Renal cortex interstitium (tissue), 15 donors: ENCODE measurements around the gene RNF208. TPM values are rescaled to one million over a fixed set of nuclear protein-coding genes. Genes with fewer than 3 reads are reported as not detected.
"Not testable (repeated sequence)": the region's sequence is repeated elsewhere in the genome, so short reads cannot be mapped to it uniquely, and the experiment has no call there.

ENCODE experiments used
- DNase-seq, 11 donors: peaks; one replicate each; pipeline ENCODE4 v3.0.0-alpha.2; 2013; ENCODE audit warnings: low read depth in 9 of 11, low spot score in 4 of 11; ENCODE audit errors: extremely low read depth in 1 of 11
- long read RNA-seq, 16 experiments: transcript quantifications; one replicate each; lab custom pipeline, GENCODE V29; 2026
- polyA plus RNA-seq, 3 donors: library from polyadenylated mRNA; unstranded; fragments of 120-200 nt; gene quantifications; one replicate each; pipeline ENCODE4 v1.2.1, GENCODE V29; 2013; ENCODE audit not compliant: insufficient read length in 3 of 3

Gene RNF208, protein sequence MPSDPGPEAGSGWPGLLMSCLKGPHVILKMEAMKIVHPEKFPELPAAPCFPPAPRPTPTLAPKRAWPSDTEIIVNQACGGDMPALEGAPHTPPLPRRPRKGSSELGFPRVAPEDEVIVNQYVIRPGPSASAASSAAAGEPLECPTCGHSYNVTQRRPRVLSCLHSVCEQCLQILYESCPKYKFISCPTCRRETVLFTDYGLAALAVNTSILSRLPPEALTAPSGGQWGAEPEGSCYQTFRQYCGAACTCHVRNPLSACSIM
- polyA plus RNA-seq = 10 to 100 TPM in 2 of 3 donors, 1 to 10 TPM in 1; 6.0 to 13.3 (median 13.2) TPM
- long read RNA-seq, donor 1, transcript RNF208-201 (1 exons, 1,077 nt) = major isoform, 13 of 18 reads
- long read RNA-seq, donor 1, partial matches to known transcripts = 5 of 18 reads
- long read RNA-seq, donor 1, other reads (novel, unspliced or antisense) = 0 of 18 reads
- long read RNA-seq, donor 2, transcript RNF208-201 (1 exons, 1,077 nt) = major isoform, 5 of 5 reads
- long read RNA-seq, donor 2, partial matches to known transcripts = 0 of 5 reads
- long read RNA-seq, donor 2, other reads (novel, unspliced or antisense) = 0 of 5 reads
- long read RNA-seq, donor 3, transcript RNF208-201 (1 exons, 1,077 nt) = major isoform, 5 of 13 reads
- long read RNA-seq, donor 3, partial matches to known transcripts = 0 of 13 reads
- long read RNA-seq, donor 3, other reads (novel, unspliced or antisense) = 8 of 13 reads
- long read RNA-seq, donor 4, partial matches to known transcripts = 6 of 7 reads
- long read RNA-seq, donor 4, other reads (novel, unspliced or antisense) = 0 of 7 reads
- long read RNA-seq, donor 5 = 0 reads
- long read RNA-seq, donor 6, transcript RNF208-201 (1 exons, 1,077 nt) = major isoform, 10 of 15 reads
- long read RNA-seq, donor 6, partial matches to known transcripts = 5 of 15 reads
- long read RNA-seq, donor 6, other reads (novel, unspliced or antisense) = 0 of 15 reads
- long read RNA-seq, donor 7, transcript RNF208-201 (1 exons, 1,077 nt) = major isoform, 5 of 5 reads
- long read RNA-seq, donor 7, partial matches to known transcripts = 0 of 5 reads
- long read RNA-seq, donor 7, other reads (novel, unspliced or antisense) = 0 of 5 reads
- long read RNA-seq, donor 8, transcript RNF208-201 (1 exons, 1,077 nt) = major isoform, 14 of 21 reads
- long read RNA-seq, donor 8, partial matches to known transcripts = 0 of 21 reads
- long read RNA-seq, donor 8, other reads (novel, unspliced or antisense) = 7 of 21 reads
- long read RNA-seq, donor 9, transcript RNF208-201 (1 exons, 1,077 nt) = major isoform, 6 of 6 reads
- long read RNA-seq, donor 9, partial matches to known transcripts = 0 of 6 reads
- long read RNA-seq, donor 9, other reads (novel, unspliced or antisense) = 0 of 6 reads
- long read RNA-seq, donor 10, transcript RNF208-201 (1 exons, 1,077 nt) = major isoform, 6 of 6 reads
- long read RNA-seq, donor 10, partial matches to known transcripts = 0 of 6 reads
- long read RNA-seq, donor 10, other reads (novel, unspliced or antisense) = 0 of 6 reads
- long read RNA-seq, donor 11, transcript RNF208-201 (1 exons, 1,077 nt) = major isoform, 7 of 7 reads
- long read RNA-seq, donor 11, partial matches to known transcripts = 0 of 7 reads
- long read RNA-seq, donor 11, other reads (novel, unspliced or antisense) = 0 of 7 reads
- long read RNA-seq, donor 12, transcript RNF208-201 (1 exons, 1,077 nt) = major isoform, 9 of 9 reads
- long read RNA-seq, donor 12, partial matches to known transcripts = 0 of 9 reads
- long read RNA-seq, donor 12, other reads (novel, unspliced or antisense) = 0 of 9 reads
- long read RNA-seq, donor 13 = 0 reads
- long read RNA-seq, donor 14 = 0 reads
- long read RNA-seq, donor 15, partial matches to known transcripts = 0 of 3 reads
- long read RNA-seq, donor 15, other reads (novel, unspliced or antisense) = 0 of 3 reads
- long read RNA-seq, donor 16, transcript RNF208-201 (1 exons, 1,077 nt) = major isoform, 9 of 21 reads
- long read RNA-seq, donor 16, partial matches to known transcripts = 12 of 21 reads
- long read RNA-seq, donor 16, other reads (novel, unspliced or antisense) = 0 of 21 reads

DNA sequence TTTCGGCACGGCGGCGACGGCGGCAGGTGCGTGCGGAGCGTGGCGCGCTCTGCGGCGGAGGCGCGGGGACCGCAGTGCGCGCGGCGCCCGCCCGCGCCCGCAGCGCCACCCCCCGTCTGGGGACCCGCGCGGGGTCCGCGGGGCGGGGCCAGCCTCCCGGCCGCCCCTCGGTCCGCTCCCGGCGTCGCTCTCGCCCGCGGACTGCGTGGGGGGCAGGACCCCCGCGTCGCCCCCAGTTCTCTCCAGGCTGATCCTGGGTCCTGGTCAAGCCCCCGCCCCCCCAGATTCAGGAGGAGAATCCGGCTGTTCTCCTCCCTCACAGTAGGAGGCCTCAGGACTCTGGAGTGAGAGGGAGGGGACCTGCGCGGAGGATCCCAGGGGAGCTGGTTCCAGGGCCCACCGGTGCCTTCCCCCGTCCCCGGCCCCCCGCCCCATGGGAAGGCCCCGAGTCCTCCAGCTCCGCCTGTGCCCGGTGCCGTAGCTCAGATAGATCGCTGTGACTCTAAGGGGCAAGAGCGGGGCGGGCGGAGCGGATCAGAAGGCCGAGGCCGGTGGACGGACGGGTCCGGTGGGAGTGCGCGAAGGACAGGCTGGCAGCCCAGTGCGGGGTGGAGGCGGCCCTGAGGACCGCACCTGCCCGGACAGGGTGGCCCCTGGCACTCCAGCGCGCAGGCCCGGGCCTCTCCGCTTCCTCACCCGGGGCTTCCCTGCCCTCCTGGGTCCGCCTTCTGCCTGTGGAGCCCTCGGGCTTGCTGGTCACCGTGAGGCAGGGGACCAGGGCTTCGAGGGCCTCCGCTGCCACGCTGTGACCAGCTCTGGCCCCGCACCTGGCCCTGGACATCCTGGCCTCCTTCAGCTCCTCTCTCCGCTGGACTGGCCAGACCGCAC is at the start of gene RNF208:
Gene RNF208, minus strand, starts transcription at position 51 of the 888 bp plus-strand sequence. CDS start 1,028 bp downstream, outside the sequence.
- DNase-seq = no peak

GRCh38 chr9:137271696-137272076 is 49.6 kb upstream of the RNF208 start:
- no peak for DNase-seq

- DNase-seq = no peak
These were observed 49.1 kb upstream of the RNF208 start for GRCh38 chr9:137270929-137271695.

DNA sequence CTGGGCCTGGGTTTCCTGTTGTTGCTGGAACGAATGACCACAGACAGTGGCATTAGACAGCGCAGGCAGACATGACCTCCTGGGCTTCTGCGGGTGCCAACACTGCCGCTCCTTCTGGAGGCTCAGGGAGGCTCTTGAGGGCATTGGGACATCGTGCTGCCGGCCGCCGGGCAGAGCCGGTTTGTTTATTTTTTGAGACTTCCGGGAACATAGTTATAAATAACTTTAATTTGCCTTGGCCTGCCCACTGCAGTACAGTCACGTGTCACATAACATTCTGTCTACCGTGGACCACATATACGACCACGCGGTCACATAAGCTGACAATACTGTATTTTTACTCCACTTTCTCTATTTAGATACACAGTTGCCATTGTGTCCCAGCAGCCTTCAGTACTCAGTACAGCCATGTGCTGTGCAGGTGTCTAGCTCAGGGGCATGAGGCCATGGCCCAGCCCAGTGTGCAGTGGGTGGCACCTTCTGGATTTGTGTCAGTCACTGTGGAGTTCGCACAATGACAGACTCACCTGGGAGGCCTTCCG is 47.3 kb upstream of the RNF208 start:
- no peak for DNase-seq

GRCh38 chr9:137268538-137269201 is 46.6 kb upstream of the RNF208 start:
- no peak for DNase-seq

GRCh38 chr9:137267933-137268355 is 45.9 kb upstream of the RNF208 start:
- DNase-seq = no peak

DNA sequence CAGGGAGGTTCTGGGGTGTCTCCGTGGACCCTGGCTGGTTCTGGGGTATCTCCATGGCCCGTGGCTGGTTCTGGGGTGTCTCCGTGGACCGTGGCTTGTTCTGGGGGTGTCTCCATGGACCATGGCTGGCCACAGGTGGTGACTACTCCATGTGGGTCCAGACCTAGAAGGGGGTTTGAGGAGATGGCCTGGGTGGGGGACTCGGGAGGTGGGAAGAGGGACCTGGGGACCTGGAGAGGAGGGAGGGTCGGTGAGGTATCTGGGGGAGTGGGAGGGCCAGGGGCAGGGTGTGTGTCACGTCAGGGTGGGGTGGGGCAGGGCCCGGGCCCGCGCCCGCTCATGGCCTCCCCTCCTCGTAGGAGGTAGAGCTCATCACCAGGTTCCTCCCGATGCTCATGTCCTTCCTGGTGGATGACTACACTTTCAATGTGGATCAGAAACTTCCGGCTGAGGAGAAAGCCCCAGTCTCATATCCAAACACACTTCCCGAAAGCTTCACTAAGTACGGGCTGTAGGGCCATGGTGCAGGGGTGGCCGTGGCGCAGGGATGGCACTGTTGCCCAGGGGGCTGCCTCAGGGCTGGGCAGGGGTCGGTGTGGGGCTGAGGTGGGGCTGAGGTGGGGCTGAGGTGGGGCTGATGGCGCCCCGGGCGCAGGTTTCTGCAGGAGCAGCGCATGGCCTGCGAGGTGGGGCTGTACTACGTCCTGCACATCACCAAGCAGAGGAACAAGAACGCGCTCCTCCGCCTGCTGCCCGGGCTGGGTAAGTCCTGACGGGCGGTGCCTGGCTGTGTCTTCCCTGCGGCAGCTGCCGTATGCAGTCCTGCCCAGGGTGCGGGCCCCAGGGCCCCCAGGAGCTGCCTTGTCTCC is 44.8 kb upstream of the RNF208 start:
- no peak for DNase-seq

GRCh38 chr9:137266162-137266527 is 44.1 kb upstream of the RNF208 start:
- no peak for DNase-seq

- DNase-seq = no peak
These were observed 43.6 kb upstream of the RNF208 start for GRCh38 chr9:137265496-137266161.

DNA sequence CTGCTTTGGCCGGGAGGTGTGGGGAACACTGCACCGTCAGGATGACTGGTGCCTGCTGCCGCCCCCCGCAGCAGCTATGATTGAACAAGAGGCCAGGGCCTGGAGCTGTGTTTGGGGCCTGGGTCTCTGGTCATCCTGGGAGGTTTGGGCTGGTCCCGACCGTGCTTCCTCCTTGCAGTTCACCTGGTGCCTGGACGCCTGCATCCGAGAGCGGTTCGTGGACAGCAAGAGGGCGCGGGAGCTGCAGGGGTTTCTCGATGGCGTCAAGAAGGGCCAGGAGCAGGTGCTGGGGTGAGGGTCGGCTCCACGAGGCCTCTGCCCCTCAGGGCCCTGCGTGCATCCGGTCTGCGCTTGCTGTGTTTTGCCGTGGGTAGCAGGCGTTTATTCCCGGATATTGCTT is 42.0 kb upstream of the RNF208 start:
- DNase-seq = no peak

- no peak for DNase-seq
These were observed 41.5 kb upstream of the RNF208 start for GRCh38 chr9:137263506-137263905.

DNA sequence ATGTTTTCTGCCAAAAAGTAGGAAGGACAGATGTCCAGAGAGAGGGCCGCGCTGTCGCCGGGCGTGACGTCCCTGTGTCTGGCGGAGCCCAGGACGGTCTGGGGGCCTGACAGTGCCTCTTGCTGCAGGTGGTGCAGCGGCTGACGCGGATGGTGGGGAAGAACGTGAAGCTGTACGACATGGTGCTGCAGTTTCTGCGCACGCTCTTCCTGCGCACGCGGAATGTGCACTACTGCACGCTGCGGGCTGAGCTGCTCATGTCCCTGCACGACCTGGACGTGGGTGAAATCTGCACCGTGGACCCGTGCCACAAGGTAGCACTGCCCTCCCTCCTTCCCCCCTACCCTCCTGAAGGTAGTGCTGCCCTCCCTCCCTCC is 40.9 kb upstream of the RNF208 start:
- DNase-seq = no peak

GRCh38 chr9:137262173-137262908 is 40.3 kb upstream of the RNF208 start:
- not testable (repeated sequence) for DNase-seq
